ENCODE data around the gene RNF31.
"Not testable (repeated sequence)": the region's sequence is repeated elsewhere in the genome, so short reads cannot be mapped to it uniquely, and the experiment has no call there.

Gene RNF31

GRCh38 chr14:24146978-24147760 is at the start of gene RNF31:
RNF31 (plus strand) TSS chr14:24147498; CDS start chr14:24147699, 201 bp downstream.
- DNase-seq (ENCODE audit: low spot score), result peak; percentile 97

GRCh38 chr14:24098229-24098926 is 48.9 kb upstream of the RNF31 start:
- DNase-seq (ENCODE audit: low spot score), result no peak

DNA sequence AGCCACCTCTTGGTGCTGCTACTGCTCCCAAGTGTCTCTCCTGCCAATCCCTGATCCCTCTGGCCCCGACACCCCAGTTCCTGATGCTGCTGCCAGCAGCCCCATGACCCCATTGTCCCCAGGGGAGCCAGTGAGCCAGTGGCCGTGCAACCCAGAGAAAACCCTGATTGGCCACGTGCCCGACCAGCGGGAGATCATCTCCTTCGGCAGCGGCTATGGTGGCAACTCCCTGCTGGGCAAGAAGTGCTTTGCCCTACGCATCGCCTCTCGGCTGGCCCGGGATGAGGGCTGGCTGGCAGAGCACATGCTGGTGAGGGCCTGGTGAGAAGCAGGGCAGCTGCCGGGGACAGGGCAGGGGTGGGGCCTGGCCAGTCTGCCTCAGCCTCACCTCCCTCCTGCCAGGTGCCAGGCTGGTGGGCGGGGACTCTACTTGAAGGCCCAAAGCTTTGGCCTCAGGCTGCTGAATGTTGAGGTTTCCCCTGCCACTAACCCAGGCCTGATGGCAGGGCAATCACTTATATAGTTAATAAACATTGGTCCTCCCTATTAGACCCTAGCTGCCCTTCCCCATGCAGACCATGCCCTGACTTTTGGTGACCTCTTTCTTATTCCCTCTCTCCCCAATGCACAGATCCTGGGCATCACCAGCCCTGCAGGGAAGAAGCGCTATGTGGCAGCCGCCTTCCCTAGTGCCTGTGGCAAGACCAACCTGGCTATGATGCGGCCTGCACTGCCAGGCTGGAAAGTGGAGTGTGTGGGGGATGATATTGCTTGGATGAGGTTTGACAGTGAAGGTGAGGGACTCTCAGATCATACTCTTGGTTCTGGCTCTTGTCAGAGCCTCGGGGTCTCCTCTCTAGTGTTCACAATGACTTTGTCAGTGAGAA is 48.1 kb upstream of the RNF31 start:
- DNase-seq (ENCODE audit: low spot score), result no peak

- no peak for DNase-seq (ENCODE audit: low spot score)
Measured at GRCh38 chr14:24100197-24100981, 46.9 kb upstream of the RNF31 start.

DNA sequence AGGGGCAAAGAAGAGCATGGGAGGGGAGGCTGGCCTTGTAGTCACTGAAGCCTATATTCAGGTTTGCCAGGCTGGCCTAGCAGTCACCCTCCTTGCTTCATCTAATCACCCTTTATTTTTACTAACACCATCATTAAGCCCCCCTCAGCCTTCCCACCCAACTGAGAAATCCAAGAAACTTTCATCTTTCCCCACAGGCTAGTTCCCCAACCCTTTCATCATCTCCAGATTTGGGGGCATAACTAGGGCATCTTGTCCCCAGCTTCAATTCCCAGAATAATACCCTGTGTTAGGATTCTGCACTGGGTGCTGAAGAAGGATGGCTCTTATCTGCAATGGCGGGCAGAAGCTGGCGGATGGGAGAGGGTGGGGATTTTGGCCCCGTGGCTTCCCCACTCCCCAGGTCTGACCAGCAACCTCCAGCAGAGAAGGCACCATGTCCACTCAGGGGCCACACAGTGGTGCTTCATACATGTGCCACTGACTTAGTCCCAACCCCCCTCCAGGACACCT is 46.3 kb upstream of the RNF31 start:
- no peak for DNase-seq (ENCODE audit: low spot score)

GRCh38 chr14:24102357-24103048 is 44.8 kb upstream of the RNF31 start:
- no peak for DNase-seq (ENCODE audit: low spot score)

- no peak for DNase-seq (ENCODE audit: low spot score)
Measured at GRCh38 chr14:24103451-24103850, 43.8 kb upstream of the RNF31 start.

- not testable (repeated sequence) for DNase-seq (ENCODE audit: low spot score)
Measured at GRCh38 chr14:24105609-24106239, 41.6 kb upstream of the RNF31 start.

DNA sequence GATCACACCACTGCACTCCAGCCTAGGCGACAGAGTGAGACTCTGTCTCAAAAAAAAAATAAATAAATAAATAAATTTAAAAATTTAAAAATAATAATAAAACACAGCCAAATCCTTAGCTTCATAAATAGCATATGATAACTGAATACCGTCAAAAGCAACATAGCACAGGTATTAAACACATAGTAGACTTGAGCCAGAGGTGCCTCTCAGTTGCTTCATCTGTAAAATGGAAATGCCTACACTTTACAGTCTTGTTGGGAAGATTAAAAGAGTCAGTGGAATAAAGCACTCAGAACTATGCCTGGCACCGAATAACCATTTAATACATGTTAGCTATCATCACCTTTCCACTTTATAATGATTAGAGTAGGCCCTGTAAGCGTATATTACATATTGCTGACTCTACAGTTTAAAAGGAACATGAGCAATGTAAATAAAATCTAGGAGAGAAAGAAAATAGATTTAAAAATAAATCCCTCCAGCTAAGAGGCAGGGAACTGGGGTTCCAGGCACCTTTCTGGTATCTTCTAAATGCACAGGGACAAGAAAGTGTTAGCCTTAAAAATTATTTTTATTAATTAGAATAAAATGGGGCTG is 40.5 kb upstream of the RNF31 start:
- DNase-seq (ENCODE audit: low spot score), result no peak

GRCh38 chr14:24108336-24108874 is 38.9 kb upstream of the RNF31 start:
- DNase-seq (ENCODE audit: low spot score), result no peak

GRCh38 chr14:24110060-24110459 is 37.2 kb upstream of the RNF31 start:
- DNase-seq (ENCODE audit: low spot score), result no peak

DNA sequence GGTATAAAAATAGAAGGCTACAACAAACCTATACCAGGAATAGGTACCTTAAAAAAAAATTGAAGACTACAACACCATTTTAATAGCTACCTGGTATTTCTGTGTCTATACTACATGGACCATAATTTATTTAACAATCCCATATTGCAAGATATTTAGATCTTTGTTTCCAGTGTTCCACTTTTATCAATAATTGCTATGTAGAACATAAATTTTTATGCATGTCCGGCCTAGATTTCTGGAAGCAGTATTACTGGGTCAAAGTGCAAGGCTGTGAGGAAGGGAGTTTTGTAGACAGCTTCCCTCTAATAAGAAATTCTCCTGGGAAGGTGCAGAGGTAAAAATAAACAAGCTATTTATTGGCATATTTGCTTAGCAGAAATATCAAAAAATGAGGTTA is 36.8 kb upstream of the RNF31 start:
- no peak for DNase-seq (ENCODE audit: low spot score)

- DNase-seq (ENCODE audit: low spot score), result no peak
Measured at GRCh38 chr14:24113379-24113800, 33.9 kb upstream of the RNF31 start.

DNA sequence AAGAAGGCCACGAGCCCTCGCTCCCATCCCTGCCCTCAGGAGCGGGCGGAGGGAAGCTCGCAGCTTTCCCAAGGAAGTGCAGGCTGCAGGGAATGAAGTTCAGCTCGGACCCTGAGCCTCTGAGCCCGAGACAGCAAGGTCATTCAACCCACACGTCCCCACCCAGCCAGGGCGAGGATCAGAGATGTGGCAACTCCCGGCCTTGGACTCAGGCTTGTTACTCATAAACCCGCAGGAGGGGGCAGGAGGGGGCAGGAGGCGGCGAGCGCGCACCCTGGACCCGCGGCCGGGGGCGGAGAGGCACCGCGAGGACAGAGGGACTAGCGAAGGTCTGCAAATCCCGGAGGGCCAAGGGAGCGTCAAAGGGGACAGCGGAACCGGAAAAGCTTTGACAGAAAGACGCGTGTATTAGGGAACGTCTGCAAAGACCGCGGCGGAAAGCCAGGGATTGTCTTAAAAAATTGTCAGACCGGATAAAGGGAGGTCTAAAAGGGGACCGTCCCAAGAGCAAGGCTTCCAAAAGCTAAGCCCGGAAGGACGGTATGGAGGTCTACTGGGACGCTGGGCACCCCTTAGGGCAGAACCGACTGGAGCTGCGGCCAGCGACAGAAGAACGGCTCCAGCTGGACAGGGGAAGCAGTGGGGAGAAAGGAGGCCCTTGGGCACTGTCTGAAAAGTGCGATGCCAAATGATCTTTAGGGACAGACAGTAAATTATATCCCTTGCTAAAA is 33.3 kb upstream of the RNF31 start:
- DNase-seq (ENCODE audit: low spot score), result peak; percentile 83

DNA sequence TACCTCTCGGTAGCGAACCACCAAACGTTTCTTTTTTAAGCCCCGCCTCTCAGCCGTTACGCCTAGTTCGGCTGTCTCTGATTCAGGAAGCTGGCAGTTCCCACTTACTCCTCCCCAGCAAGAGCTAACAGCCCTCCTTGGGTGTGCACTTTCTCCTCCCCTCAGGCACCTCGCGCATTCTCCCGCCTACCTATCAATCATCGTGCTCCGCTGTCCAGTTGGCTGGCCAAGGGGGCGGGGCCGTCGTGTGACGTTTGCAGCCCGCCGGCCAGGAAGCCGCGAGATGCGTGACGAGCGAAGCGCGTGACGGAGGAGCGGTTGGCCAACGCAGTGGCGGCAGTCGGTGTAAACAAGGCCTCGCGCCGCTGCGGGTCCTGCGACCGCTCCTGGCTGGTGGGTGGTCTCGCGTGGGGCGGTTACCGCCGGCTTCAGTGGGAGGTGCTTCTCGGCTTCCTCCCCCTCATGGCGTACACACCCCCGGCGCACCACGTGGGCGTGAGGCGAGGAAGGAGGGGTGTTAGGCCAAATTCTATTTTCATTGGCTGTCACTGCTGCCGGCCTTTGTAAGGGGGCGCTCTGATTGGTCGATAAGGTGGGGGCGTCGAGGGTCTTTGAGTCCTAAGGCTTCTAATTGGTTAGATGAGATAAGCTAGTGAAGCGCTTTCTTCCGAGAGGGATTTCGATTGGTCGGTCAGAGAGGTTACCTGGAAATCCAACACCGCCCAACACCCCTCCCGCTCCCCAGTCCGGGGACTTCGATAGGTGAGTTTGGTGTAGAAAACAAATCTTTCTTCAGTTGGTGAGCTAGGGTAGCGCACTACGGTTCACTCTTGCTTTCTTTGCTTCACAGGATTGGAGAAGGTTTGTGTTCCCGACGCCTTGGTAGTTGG is 32.5 kb upstream of the RNF31 start, which contains the start of the genes DCAF11 and NRL:
TSS of gene DCAF11 (plus strand) at position 246 of the 890 bp plus-strand sequence. CDS start 818 bp downstream, outside the sequence.
TSS of gene NRL (minus strand) at position 418 of the 890 bp plus-strand sequence. CDS start 32,101 bp downstream, outside the sequence.
- peak; percentile 99 for DNase-seq (ENCODE audit: low spot score)

DNA sequence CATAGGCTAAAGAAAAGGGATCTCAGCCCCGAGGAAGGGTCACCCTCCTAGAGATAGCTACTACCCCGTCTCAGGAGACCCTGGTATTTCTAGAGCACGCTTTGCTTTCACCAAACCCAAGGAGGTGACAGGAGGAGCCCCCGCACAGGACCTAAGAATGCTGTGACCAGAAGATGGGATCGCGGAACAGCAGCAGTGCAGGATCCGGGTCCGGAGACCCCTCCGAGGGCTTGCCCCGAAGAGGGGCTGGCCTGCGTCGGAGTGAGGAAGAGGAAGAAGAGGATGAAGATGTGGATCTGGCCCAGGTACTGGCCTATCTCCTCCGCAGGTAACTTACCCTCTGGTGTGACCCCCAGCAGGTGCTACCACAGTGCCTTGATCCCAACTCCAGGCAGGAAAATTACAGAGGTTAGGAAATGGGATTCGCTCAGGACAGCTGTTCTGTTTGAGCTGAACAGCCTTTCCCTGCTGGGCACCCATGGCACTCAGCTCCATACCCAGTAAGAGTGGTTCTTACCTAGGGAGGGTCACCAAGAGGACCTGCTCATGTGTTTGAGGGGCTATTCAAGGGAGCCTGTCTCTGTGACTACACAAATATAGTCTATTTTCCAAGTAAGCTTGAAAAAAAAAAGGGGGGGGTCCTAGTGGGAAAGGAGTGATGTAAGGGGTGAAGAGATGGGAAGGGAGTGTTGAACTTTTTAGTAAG is 31.7 kb upstream of the RNF31 start:
- no peak for DNase-seq (ENCODE audit: low spot score)
